PC-3 (cell line): ENCODE results near the gene NRG4.

Experiments used
- CTCF ChIP-seq: fragments of 300-600 bp; sonication (generic); conservative IDR thresholded peaks from 2 replicates; pipeline ENCODE4 v1.5.1; 2017; ENCODE audit warnings: antibody characterized with exemption, low read depth, mild to moderate bottlenecking, low read length
- EZH2 ChIP-seq: fragments of 300-600 bp; sonication (generic); IDR thresholded peaks from one replicate; pipeline ENCODE4 v1.6.1; 2017; ENCODE audit warnings: antibody characterized with exemption, mild to moderate bottlenecking, low read length; ENCODE audit not compliant: unreplicated experiment
- EZH2phosphoT487 ChIP-seq: fragments of 300-600 bp; sonication (generic); IDR thresholded peaks from 2 replicates; pipeline ENCODE4 v1.6.1; 2018; ENCODE audit warnings: mild to moderate bottlenecking, antibody characterized with exemption, low read length, borderline replicate concordance

GRCh38 chr15:75895731-75896130, 116.5 kb downstream of the NRG4 start:
- TF ChIP-seq CTCF (no peak), EZH2phosphoT487 (no peak), EZH2 (no peak)
